CD4-positive, alpha-beta memory T cell (primary cell): ENCODE results near the gene BAG1. TPM values are rescaled to one million over a fixed set of nuclear protein-coding genes. Genes with fewer than 3 reads are reported as not detected.

Source experiments
- CTCF ChIA-PET: fragments of 350-600 bp; sonication (Branson Sonifier 250); formaldehyde crosslinking; loops from one replicate; lab custom pipeline; 2021; ENCODE audit warnings: inconsistent platforms; ENCODE audit not compliant: partially characterized antibody; lab: Charles Lee
- POLR2A ChIA-PET: fragments of 350-600 bp; sonication (Branson Sonifier 250); formaldehyde crosslinking; loops from one replicate; lab custom pipeline; 2021; ENCODE audit not compliant: partially characterized antibody; lab: Charles Lee
- DNase-seq, 5 donors: peaks; one replicate each; pipeline versions ENCODE4 v3.0.0 to v3.0.0-alpha.2; 2020 to 2022; ENCODE audit warnings: mixed read lengths in 1 of 5
- H3K27ac ChIP-seq: one replicate; pipeline ENCODE4 v1.7.0; 2013; ENCODE audit warnings: low read depth, low read length
- H3K27me3 ChIP-seq: 2 replicates; pipeline ENCODE4 v1.7.0; 2013; ENCODE audit warnings: mild to moderate bottlenecking, low read length, moderate library complexity; ENCODE audit not compliant: insufficient read depth
- H3K36me3 ChIP-seq: 2 replicates; pipeline ENCODE4 v1.7.0; 2013; ENCODE audit warnings: mild to moderate bottlenecking, low read length, moderate library complexity; ENCODE audit not compliant: insufficient read depth
- H3K4me1 ChIP-seq: 2 replicates; pipeline ENCODE4 v1.7.0; 2013; ENCODE audit warnings: mild to moderate bottlenecking, low read length, moderate library complexity; ENCODE audit not compliant: insufficient read depth
- H3K4me3 ChIP-seq, 2 donors: one replicate each; pipeline ENCODE4 v1.7.0; 2013; ENCODE audit warnings: low read length in 2 of 2, mild to moderate bottlenecking in 1 of 2
- H3K9me3 ChIP-seq, 2 donors: one replicate each; pipeline ENCODE4 v1.7.0; 2013; ENCODE audit warnings: low read length in 2 of 2, control low read depth in 1 of 2; ENCODE audit not compliant: control insufficient read depth in 1 of 2
- H3K27ac Mint-ChIP-seq, 7 donors: one replicate each; pipeline ENCODE4 v1.8.0; 2020 to 2021; ENCODE audit warnings: mixed read lengths in 7 of 7, mild to moderate bottlenecking in 6 of 7, inconsistent platforms in 3 of 7, moderate library complexity in 3 of 7
- H3K27me3 Mint-ChIP-seq, 2 donors: one replicate each; pipeline ENCODE4 v1.8.0; 2020 to 2021; ENCODE audit warnings: mixed read lengths in 2 of 2
- H3K36me3 Mint-ChIP-seq, 2 donors: one replicate each; pipeline ENCODE4 v1.8.0; 2020 to 2021; ENCODE audit warnings: mixed read lengths in 2 of 2, inconsistent platforms in 1 of 2, mild to moderate bottlenecking in 1 of 2
- H3K4me1 Mint-ChIP-seq, 4 donors: one replicate each; pipeline ENCODE4 v1.8.0; 2020 to 2021; ENCODE audit warnings: mixed read lengths in 4 of 4, mild to moderate bottlenecking in 1 of 4
- H3K4me3 Mint-ChIP-seq, 8 donors: one replicate each; pipeline ENCODE4 v1.8.0; 2020 to 2021; ENCODE audit warnings: mixed read lengths in 8 of 8, mild to moderate bottlenecking in 7 of 8, moderate library complexity in 6 of 8, inconsistent platforms in 3 of 8
- H3K9me3 Mint-ChIP-seq, 8 donors: one replicate each; pipeline ENCODE4 v1.8.0; 2020 to 2021; ENCODE audit warnings: mixed read lengths in 8 of 8, mild to moderate bottlenecking in 5 of 8, inconsistent platforms in 3 of 8, moderate library complexity in 1 of 8
- intact Hi-C: fragments of 100-400 bp; cut with micrococcal nuclease; formaldehyde crosslinking; loops from one replicate; pipeline ENCODE4 v1.15.1; 2023
- polyA plus RNA-seq, 2 donors: library from polyadenylated mRNA; unstranded; fragments of 300-500 nt; fragmentation: Illumina TruSeq; gene quantifications; one replicate each; pipeline ENCODE4 v1.2.3, GENCODE V29; 2021
- total RNA-seq, 2 experiments: library from RNA; stranded (reverse); gene quantifications; one replicate each; pipeline ENCODE4 v1.2.3, GENCODE V29; 2021

Gene BAG1
- total and polyA plus RNA-seq, 4 experiments from 2014 or later: 53.5 to 84.9 (median 63.6) TPM

GRCh38 chr9:33256236-33256635 lies 8.3 kb downstream of the BAG1 start:
- Mint-ChIP-seq H3K36me3 (peaks cover 58 to 77% of the 10 kb centered on the region in 2 donors), H3K4me3 (no peak overlapping the region), H3K27ac (no peak overlapping the region), H3K9me3 (peaks cover 0 to 1% (median 0%) of the 10 kb centered on the region in 8 donors), H3K4me1 (peaks cover 3 to 9% (median 5%) of the 10 kb centered on the region in 4 donors), H3K27me3 (no peaks in the 10 kb centered on the region)
- H3K9me3 ChIP-seq: no peaks in the 10 kb centered on the region
- DNase-seq: no peak
- peaks cover 56% of the 10 kb centered on the region for H3K36me3 ChIP-seq
- CTCF ChIA-PET: interaction anchor here (1.2 kb wide), 1 partner anchor 31 kb away, joined by 3 read pairs; no protein-coding TSS in a partner anchor
- H3K27ac ChIP-seq: no peak overlapping the region
- H3K4me3 ChIP-seq: no peak overlapping the region
- no peaks in the 10 kb centered on the region for H3K4me1 ChIP-seq
- H3K27me3 ChIP-seq: no peaks in the 10 kb centered on the region
- POLR2A ChIA-PET: interaction anchor here (1.5 kb wide), 1 partner anchor 8 kb away, joined by 4 read pairs; the partner anchor contains the start of genes BAG1 and CHMP5
- intact Hi-C loops: no loop called here

GRCh38 chr9:33255471-33255870 lies 9.0 kb downstream of the BAG1 start:
- CTCF ChIA-PET: interaction anchor here (1.2 kb wide), 1 partner anchor 31 kb away, joined by 3 read pairs; no protein-coding TSS in a partner anchor
- H3K4me1 Mint-ChIP-seq: peaks cover 3 to 7% (median 5%) of the 10 kb centered on the region in 4 donors

GRCh38 chr9:33255014-33255413 lies 9.5 kb downstream of the BAG1 start:
- CTCF ChIA-PET: no interaction called here
- intact Hi-C loops: no loop called here
- Mint-ChIP-seq H3K4me1 (peaks cover 3 to 5% (median 5%) of the 10 kb centered on the region in 4 donors), H3K9me3 (peaks cover 0 to 1% (median 0%) of the 10 kb centered on the region in 8 donors), H3K27ac (peak overlapping the region in 1 of 7 donors; percentile 61), H3K27me3 (no peaks in the 10 kb centered on the region), H3K36me3 (peaks cover 46 to 69% of the 10 kb centered on the region in 2 donors), H3K4me3 (no peak overlapping the region)
- POLR2A ChIA-PET: interaction anchor here (1.5 kb wide), 1 partner anchor 9 kb away, joined by 4 read pairs; the partner anchor contains the start of genes BAG1 and CHMP5
- Histone ChIP-seq H3K4me3 (no peak overlapping the region), H3K36me3 (peaks cover 43% of the 10 kb centered on the region), H3K9me3 (no peaks in the 10 kb centered on the region), H3K4me1 (no peaks in the 10 kb centered on the region), H3K27me3 (no peaks in the 10 kb centered on the region), H3K27ac (no peak overlapping the region)
- DNase-seq: no peak

More at GRCh38 chr9:33255471-33255870, 9.0 kb downstream of the BAG1 start:
- Histone ChIP-seq H3K27me3 (no peaks in the 10 kb centered on the region), H3K27ac (no peak overlapping the region), H3K4me1 (no peaks in the 10 kb centered on the region), H3K36me3 (peaks cover 48% of the 10 kb centered on the region), H3K4me3 (no peak overlapping the region), H3K9me3 (no peaks in the 10 kb centered on the region)
- peak overlapping the region in 1 of 7 donors; percentile 7 for H3K27ac Mint-ChIP-seq
- DNase-seq: no peak
- POLR2A ChIA-PET: interaction anchor here (1.5 kb wide), 1 partner anchor 9 kb away, joined by 4 read pairs; the partner anchor contains the start of genes BAG1 and CHMP5
- peaks cover 51 to 73% of the 10 kb centered on the region in 2 donors for H3K36me3 Mint-ChIP-seq
- H3K4me3 Mint-ChIP-seq: no peak overlapping the region
- H3K9me3 Mint-ChIP-seq: peaks cover 0 to 1% (median 0%) of the 10 kb centered on the region in 8 donors
- intact Hi-C loops: no loop called here
- no peaks in the 10 kb centered on the region for H3K27me3 Mint-ChIP-seq

- no peaks in the 10 kb centered on the region for H3K9me3 ChIP-seq
- H3K36me3 Mint-ChIP-seq: peaks cover 42 to 64% of the 10 kb centered on the region in 2 donors
- ChIA-PET POLR2A (interaction anchor here (1.7 kb wide), 1 partner anchor 10 kb away, joined by 4 read pairs; the partner anchor contains the start of genes BAG1 and CHMP5), CTCF (interaction anchor here (0.7 kb wide), 1 partner anchor 17 kb away, joined by 3 read pairs; no protein-coding TSS in a partner anchor)
- no peaks in the 10 kb centered on the region for H3K27me3 ChIP-seq
- no peaks in the 10 kb centered on the region for H3K4me1 ChIP-seq
- no peaks in the 10 kb centered on the region for H3K27me3 Mint-ChIP-seq
- H3K27ac ChIP-seq: no peak overlapping the region
- no peak for DNase-seq
- H3K4me3 ChIP-seq: no peak overlapping the region
- peaks cover 0 to 1% (median 0%) of the 10 kb centered on the region in 8 donors for H3K9me3 Mint-ChIP-seq
- intact Hi-C loops: no loop called here
- H3K4me3 Mint-ChIP-seq: no peak overlapping the region
- peaks cover 0 to 5% (median 2%) of the 10 kb centered on the region in 4 donors for H3K4me1 Mint-ChIP-seq
- peak overlapping the region in 1 of 7 donors; percentile 17 for H3K27ac Mint-ChIP-seq
- peaks cover 35% of the 10 kb centered on the region for H3K36me3 ChIP-seq
These were observed 10.3 kb downstream of the BAG1 start for GRCh38 chr9:33254211-33254610.

- Mint-ChIP-seq H3K4me1 (peaks cover 0 to under 1% (median 0%) of the 10 kb centered on the region in 4 donors), H3K9me3 (no peaks in the 10 kb centered on the region), H3K4me3 (no peak overlapping the region), H3K36me3 (peaks cover 32 to 45% of the 10 kb centered on the region in 2 donors), H3K27me3 (no peaks in the 10 kb centered on the region), H3K27ac (peak overlapping the region in 2 of 7 donors; percentile 25 to 43)
- intact Hi-C loops: no loop called here
- ChIA-PET CTCF (no interaction called here), POLR2A (no interaction called here)
- Histone ChIP-seq H3K4me1 (no peaks in the 10 kb centered on the region), H3K36me3 (peaks cover 15% of the 10 kb centered on the region), H3K9me3 (no peaks in the 10 kb centered on the region), H3K4me3 (no peak overlapping the region), H3K27me3 (no peaks in the 10 kb centered on the region), H3K27ac (no peak overlapping the region)
- no peak for DNase-seq
These were observed 14.0 kb downstream of the BAG1 start for GRCh38 chr9:33250458-33250995.

- peaks cover 30 to 41% of the 10 kb centered on the region in 2 donors for H3K36me3 Mint-ChIP-seq
- no peaks in the 10 kb centered on the region for H3K4me1 ChIP-seq
- H3K36me3 ChIP-seq: peaks cover 9% of the 10 kb centered on the region
- no peak overlapping the region for H3K4me3 Mint-ChIP-seq
- POLR2A ChIA-PET: no interaction called here
- H3K27ac ChIP-seq: no peak overlapping the region
- peak overlapping the region in 2 of 7 donors; percentile 70 to 79 for H3K27ac Mint-ChIP-seq
- no peaks in the 10 kb centered on the region for H3K9me3 Mint-ChIP-seq
- H3K9me3 ChIP-seq: no peaks in the 10 kb centered on the region
- CTCF ChIA-PET: no interaction called here
- no peak for DNase-seq
- H3K4me1 Mint-ChIP-seq: no peaks in the 10 kb centered on the region
- H3K27me3 ChIP-seq: no peaks in the 10 kb centered on the region
- no peaks in the 10 kb centered on the region for H3K27me3 Mint-ChIP-seq
- intact Hi-C loops: no loop called here
- H3K4me3 ChIP-seq: no peak overlapping the region
These were observed 14.5 kb downstream of the BAG1 start for GRCh38 chr9:33249983-33250382.

- Histone ChIP-seq H3K4me1 (no peaks in the 10 kb centered on the region), H3K4me3 (no peak overlapping the region), H3K27ac (no peak overlapping the region), H3K27me3 (no peaks in the 10 kb centered on the region), H3K9me3 (no peaks in the 10 kb centered on the region), H3K36me3 (peaks cover 1% of the 10 kb centered on the region)
- Mint-ChIP-seq H3K4me3 (no peak overlapping the region), H3K36me3 (peaks cover 23 to 33% of the 10 kb centered on the region in 2 donors), H3K4me1 (no peaks in the 10 kb centered on the region), H3K9me3 (no peaks in the 10 kb centered on the region), H3K27me3 (no peaks in the 10 kb centered on the region), H3K27ac (peak overlapping the region in 2 of 7 donors; percentile 12 to 48)
- CTCF ChIA-PET: no interaction called here
- no peak for DNase-seq
- POLR2A ChIA-PET: no interaction called here
- intact Hi-C loops: no loop called here
These were observed 15.3 kb downstream of the BAG1 start for GRCh38 chr9:33249087-33249658.
